Activated CD8-positive, alpha-beta memory T cell treated with anti-CD3 and anti-CD28 coated beads, Interleukin-2, amount 10 ng/mL, durations not matched to agents 7 days and 5 days (primary cell): ENCODE results near the gene ATXN7L1. TPM values are rescaled to one million over a fixed set of nuclear protein-coding genes. Genes with fewer than 3 reads are reported as not detected.

Experiments used
- ATAC-seq: fragments of 150-1000 bp; cut with Tn5 transposase; one replicate; pipeline ENCODE4 v1.10.0; 2021; ENCODE audit warnings: moderate library complexity
- CTCF ChIA-PET: fragments of 350-600 bp; sonication (Branson Sonifier 250); formaldehyde crosslinking; loops from one replicate; lab custom pipeline; 2021; ENCODE audit warnings: antibody characterized with exemption; lab: Charles Lee
- DNase-seq: peaks from one replicate; pipeline ENCODE4 v3.0.0-alpha.2; 2020
- H3K27ac Mint-ChIP-seq: one replicate; pipeline ENCODE4 v1.8.0; 2021; ENCODE audit warnings: mild to moderate bottlenecking, mixed read lengths
- H3K27me3 Mint-ChIP-seq: one replicate; pipeline ENCODE4 v1.8.0; 2021; ENCODE audit warnings: mixed read lengths
- H3K36me3 Mint-ChIP-seq: one replicate; pipeline ENCODE4 v1.8.0; 2021; ENCODE audit warnings: mild to moderate bottlenecking, mixed read lengths
- H3K4me1 Mint-ChIP-seq: one replicate; pipeline ENCODE4 v1.8.0; 2021; ENCODE audit warnings: mixed read lengths
- H3K4me3 Mint-ChIP-seq: one replicate; pipeline ENCODE4 v1.8.0; 2021; ENCODE audit warnings: mild to moderate bottlenecking, moderate library complexity, mixed read lengths
- H3K9me3 Mint-ChIP-seq: one replicate; pipeline ENCODE4 v1.8.0; 2022; ENCODE audit warnings: low read depth, mixed read lengths
- total RNA-seq, 2 experiments: library from RNA; stranded (reverse); gene quantifications; one replicate each; pipeline ENCODE4 v1.2.3, GENCODE V29; 2021

Gene ATXN7L1
- total RNA-seq, 2 experiments from 2014 or later = 4.2 to 9.1 TPM

DNA sequence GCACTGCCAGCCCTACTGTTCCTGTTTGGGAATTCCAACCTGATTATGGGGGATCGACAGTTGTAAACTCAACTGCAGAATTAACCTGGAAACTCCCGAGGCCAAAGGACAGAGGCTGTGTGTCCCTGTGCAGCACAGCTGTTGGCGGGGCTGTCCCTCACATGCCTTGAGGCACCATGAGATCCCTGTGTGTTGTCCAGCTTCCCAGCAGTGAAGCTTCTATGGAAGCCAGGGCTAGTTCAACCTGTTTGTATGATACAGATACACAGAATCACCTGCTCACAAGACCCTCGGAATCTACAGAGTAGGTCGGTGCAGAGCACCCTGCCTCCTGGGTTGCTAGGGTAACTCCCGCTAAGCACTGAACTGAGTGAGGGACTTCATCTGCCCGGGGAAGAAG, 234.1 kb downstream of the ATXN7L1 start:
- no peak for ATAC-seq
- Mint-ChIP-seq H3K27me3 (no peaks in the 10 kb centered on the region), H3K9me3 (no peaks in the 10 kb centered on the region), H3K27ac (no peak overlapping the region), H3K4me1 (no peaks in the 10 kb centered on the region), H3K36me3 (peaks cover 2% of the 10 kb centered on the region), H3K4me3 (no peak overlapping the region)
- DNase-seq = no peak
- CTCF ChIA-PET = interaction anchor here (2.7 kb wide), 1 partner anchor 15 kb away, joined by 12 read pairs; no protein-coding TSS in a partner anchor

DNA sequence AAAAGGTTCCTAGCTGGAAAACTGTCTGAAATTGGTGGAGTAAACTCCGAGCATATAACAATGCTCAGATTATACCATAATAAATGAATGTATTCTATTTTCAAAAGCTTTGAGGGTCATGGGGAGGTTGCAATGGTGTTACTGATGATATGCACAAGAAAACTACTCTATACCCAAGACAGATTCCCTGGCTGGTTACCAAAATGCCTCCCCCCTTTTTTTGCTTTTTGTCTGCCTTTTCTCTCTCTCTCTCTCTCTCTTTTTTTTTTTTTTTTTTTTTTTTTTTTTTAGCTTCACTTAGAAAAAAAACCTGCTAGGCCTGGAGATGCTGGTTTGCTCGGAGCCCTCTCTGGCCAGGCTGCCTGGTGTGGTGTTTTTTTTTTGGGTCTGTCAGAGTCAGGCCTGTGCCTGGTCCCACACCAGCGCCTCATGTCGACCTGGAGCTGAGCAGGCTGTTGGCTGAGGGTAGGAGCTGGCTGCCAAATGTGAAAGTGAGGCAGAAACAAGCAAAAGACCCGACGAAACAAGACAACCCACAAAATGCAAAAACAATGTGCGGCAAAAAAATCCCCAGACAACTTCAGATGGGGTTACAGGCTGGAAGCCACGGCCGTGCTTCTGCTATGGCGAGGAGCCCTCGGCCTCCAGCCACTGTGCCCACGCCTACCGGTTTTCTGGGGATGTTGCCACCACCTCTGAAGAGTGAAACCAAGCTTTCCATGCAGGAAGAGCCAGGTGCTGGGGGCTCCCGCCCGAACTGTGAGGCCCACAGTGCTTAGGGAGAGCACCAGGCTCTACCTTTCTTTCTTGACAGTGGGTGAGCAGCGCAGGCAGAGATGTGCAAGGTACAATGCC, 235.2 kb downstream of the ATXN7L1 start:
- no peaks in the 10 kb centered on the region for H3K27me3 Mint-ChIP-seq
- no peak overlapping the region for H3K4me3 Mint-ChIP-seq
- ATAC-seq (peak; percentile 16), DNase-seq (no peak)
- H3K9me3 Mint-ChIP-seq = no peaks in the 10 kb centered on the region
- H3K27ac Mint-ChIP-seq = no peak overlapping the region
- H3K4me1 Mint-ChIP-seq = no peaks in the 10 kb centered on the region
- H3K36me3 Mint-ChIP-seq = peaks cover 2% of the 10 kb centered on the region
- CTCF ChIA-PET = interaction anchor here (0.8 to 2.7 kb wide), 3 partner anchors 16 to 513 kb away, joined by 3 to 12 read pairs (median 3); no protein-coding TSS in a partner anchor

DNA sequence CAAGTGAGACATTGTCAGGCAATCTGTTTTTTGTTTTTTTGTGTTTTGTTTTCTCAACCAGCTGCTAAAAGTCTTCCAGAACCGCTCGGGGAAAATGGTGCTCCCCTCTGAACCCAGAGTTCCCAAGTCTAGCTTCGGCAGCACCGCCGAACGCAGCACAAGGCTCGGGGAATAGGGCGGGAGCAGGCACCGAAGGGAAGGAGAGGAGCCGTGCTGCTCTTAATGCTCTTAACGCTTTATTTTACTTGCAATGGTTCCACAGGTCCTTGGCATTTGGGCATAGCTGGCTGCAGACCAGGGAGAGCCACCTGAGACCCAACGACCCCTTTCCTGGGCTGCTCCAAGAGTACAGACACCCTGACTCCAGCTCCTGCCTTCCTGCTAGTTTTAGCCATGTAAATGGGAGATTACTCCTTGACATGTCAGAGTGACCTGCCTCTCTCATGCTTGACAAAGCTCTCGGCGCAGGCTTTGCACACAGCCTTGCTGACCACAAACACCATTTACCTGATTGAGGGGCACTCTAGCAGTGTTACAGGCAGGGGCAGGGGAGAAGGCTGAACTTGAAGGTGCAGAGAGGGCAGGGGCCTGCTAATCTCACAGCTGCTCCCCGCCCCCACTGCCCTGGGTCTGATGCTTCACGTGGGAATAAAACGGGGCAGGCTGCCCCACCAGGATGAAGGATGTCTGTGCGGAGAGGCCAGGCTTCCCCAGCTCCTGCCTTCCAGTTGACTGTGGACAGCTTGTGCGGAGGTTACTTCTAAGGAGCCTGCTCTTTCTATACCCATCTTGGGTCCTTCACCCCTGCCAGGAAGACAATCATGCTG, 236.5 kb downstream of the ATXN7L1 start:
- H3K36me3 Mint-ChIP-seq = peaks cover 2% of the 10 kb centered on the region
- no peak for DNase-seq
- no peaks in the 10 kb centered on the region for H3K4me1 Mint-ChIP-seq
- no peak for ATAC-seq
- H3K4me3 Mint-ChIP-seq = no peak overlapping the region
- no peaks in the 10 kb centered on the region for H3K9me3 Mint-ChIP-seq
- H3K27me3 Mint-ChIP-seq = no peaks in the 10 kb centered on the region
- H3K27ac Mint-ChIP-seq = no peak overlapping the region
- CTCF ChIA-PET = interaction anchor here (0.7 to 2.7 kb wide), 4 partner anchors 12 to 514 kb away, joined by 3 to 12 read pairs (median 4); no protein-coding TSS in a partner anchor

DNA sequence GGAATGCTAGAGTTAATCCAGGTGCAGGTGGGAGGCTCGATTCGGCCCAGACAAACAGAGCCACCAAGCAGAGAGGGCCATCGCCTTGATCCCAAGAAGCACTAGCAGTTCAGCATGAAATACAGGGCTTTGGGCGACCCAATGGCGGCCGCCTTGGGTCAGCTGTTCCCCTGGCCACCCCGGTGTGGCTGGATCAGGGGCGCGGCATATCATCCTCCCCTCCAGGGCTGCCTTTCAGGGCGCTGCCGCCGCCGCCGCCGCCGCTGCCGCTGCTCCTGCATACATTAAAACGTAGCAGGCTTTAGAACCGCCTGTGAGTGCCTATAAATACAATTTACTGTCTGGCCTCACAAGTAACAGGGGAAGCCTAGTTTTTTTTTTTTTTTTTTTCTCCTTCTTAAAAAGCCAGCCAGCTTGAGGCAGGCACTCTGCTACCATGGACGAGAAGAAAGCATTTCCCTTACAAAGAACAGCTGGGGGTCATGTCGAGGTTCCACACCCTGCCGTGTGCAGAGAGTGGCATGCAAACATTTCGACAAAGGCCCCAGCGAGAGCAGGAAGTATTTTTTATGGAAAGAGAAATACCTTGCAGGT, 237.4 kb downstream of the ATXN7L1 start:
- no peak for DNase-seq
- no peaks in the 10 kb centered on the region for H3K9me3 Mint-ChIP-seq
- ATAC-seq = no peak
- peaks cover 2% of the 10 kb centered on the region for H3K36me3 Mint-ChIP-seq
- H3K4me1 Mint-ChIP-seq = no peaks in the 10 kb centered on the region
- H3K27me3 Mint-ChIP-seq = no peaks in the 10 kb centered on the region
- no peak overlapping the region for H3K27ac Mint-ChIP-seq
- H3K4me3 Mint-ChIP-seq = no peak overlapping the region
- CTCF ChIA-PET = interaction anchor here (0.7 to 1.2 kb wide), 2 partner anchors 13 to 75 kb away, joined by 3 to 4 read pairs; no protein-coding TSS in a partner anchor

DNA sequence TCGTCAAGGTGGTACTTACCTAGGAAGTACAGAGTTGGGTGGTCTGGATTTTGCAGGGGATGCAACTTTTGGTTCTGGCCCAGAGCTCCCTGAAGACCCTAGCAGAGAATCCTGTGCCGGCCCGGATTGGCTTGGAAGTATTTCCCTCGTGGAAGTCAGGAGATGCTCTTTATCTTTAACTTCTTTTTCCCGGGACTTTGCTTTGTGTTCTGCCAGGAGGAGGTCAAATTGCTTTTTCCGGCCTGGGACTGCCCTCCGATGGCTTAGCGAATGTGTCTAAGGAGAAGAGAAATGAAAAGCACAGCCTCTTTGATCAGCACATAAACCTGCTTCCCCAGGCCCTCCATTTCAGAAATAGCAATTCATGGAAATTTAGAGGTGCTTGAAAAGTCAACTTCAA, 238.1 kb downstream of the ATXN7L1 start:
- ATAC-seq = no peak

DNA sequence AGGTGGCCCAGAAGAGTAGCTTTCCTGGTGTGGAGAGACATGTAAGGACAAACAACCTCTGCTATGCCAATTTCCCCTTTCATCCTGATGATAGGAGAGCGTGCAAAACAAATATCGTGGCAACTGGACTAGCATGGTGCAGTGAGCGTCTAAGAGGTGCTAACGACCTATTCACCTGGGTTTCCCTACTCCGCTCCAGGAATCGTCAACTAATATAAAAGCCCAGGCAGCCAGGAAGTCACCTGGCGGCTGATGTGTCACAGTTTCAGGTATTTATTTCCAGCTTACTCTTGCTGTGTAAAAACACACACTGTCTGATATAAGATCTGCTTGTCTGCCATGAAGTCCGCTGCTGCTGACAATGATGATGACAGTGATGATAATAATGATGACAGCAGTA, 238.6 kb downstream of the ATXN7L1 start:
- CTCF ChIA-PET = no interaction called here
- H3K36me3 Mint-ChIP-seq = peaks cover 2% of the 10 kb centered on the region

More for the DNA sequence above, 238.1 kb downstream of the ATXN7L1 start:
- DNase-seq = no peak
- no peak overlapping the region for H3K27ac Mint-ChIP-seq
- no peak overlapping the region for H3K4me3 Mint-ChIP-seq
- no peaks in the 10 kb centered on the region for H3K9me3 Mint-ChIP-seq
- H3K4me1 Mint-ChIP-seq = no peaks in the 10 kb centered on the region
- no peaks in the 10 kb centered on the region for H3K27me3 Mint-ChIP-seq
- peaks cover 2% of the 10 kb centered on the region for H3K36me3 Mint-ChIP-seq
- CTCF ChIA-PET = no interaction called here

DNA sequence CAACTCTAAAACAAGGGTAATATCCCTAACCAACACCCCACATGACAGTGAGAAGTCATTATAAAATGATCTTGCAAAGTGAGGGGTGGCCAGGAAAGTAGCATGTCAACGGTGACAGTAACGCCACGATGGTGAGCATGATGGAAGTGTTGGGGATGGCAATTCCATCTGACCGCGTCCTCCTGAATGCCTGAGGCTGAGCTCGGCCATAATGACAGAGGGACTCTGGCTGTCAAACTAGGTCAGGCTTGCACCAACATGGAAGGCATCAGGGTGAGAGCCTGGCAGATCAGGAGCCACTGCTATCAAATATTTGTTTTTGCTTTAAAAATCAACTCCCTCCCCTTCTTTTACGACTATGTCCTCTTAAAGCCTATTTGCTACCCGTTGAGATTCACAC, 239.4 kb downstream of the ATXN7L1 start:
- Mint-ChIP-seq H3K27me3 (no peaks in the 10 kb centered on the region), H3K4me1 (no peaks in the 10 kb centered on the region), H3K9me3 (no peaks in the 10 kb centered on the region), H3K4me3 (no peak overlapping the region), H3K27ac (no peak overlapping the region), H3K36me3 (peaks cover 2% of the 10 kb centered on the region)
- ATAC-seq = no peak
- CTCF ChIA-PET = no interaction called here
- DNase-seq = no peak

More for the DNA sequence above, 238.6 kb downstream of the ATXN7L1 start:
- H3K9me3 Mint-ChIP-seq = no peaks in the 10 kb centered on the region
- H3K4me3 Mint-ChIP-seq = no peak overlapping the region
- no peak overlapping the region for H3K27ac Mint-ChIP-seq
- H3K27me3 Mint-ChIP-seq = no peaks in the 10 kb centered on the region
- DNase-seq (no peak), ATAC-seq (no peak)
- H3K4me1 Mint-ChIP-seq = no peaks in the 10 kb centered on the region

DNA sequence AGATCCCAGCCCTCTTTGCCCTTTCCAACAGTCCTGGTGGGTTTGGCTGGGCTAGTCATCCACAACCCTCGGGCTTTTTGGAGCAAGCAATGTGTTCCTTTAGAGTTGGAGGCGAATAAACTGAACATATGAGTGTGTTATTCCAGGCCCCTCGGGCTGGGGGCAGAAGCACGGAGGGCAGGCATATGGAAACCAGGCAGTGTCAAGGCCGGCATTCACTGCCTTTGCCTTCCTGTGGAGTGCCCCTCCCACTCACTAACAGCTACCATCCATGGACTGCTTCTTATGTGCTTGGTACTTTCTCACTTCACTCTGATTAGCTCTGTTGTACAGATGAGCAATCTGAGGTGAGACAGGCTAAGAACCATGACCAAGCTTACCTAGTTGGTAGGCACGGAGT, 241.2 kb downstream of the ATXN7L1 start:
- no peaks in the 10 kb centered on the region for H3K9me3 Mint-ChIP-seq
- CTCF ChIA-PET = interaction anchor here (1.1 kb wide), 1 partner anchor 22 kb away, joined by 3 read pairs; no protein-coding TSS in a partner anchor

DNA sequence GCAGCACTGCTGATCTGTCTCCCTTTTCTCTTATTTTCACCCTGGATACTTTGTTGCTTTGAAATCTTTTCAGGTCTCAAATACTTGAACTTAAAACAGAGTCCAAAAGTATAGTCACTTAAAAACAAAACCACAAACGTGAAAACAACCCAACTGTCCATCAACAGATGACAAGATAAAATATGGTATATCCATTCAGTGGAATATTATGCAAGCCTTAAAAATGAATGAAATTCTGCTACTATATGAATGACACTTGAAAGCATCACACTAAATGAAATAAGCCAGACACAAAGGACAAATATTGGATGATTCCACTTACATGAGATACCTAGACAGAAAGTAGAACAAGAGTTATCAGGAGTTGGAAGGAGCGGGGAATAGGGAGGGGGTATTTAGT, 250.4 kb downstream of the ATXN7L1 start:
- peaks cover 2% of the 10 kb centered on the region for H3K4me1 Mint-ChIP-seq
- H3K4me3 Mint-ChIP-seq = no peak overlapping the region
- no peaks in the 10 kb centered on the region for H3K27me3 Mint-ChIP-seq
- H3K9me3 Mint-ChIP-seq = peaks cover 4% of the 10 kb centered on the region
- DNase-seq = no peak
- ATAC-seq = no peak
- no peak overlapping the region for H3K27ac Mint-ChIP-seq
- peaks cover 11% of the 10 kb centered on the region for H3K36me3 Mint-ChIP-seq
- CTCF ChIA-PET = interaction anchor here (1.2 kb wide), 1 partner anchor 31 kb away, joined by 3 read pairs; no protein-coding TSS in a partner anchor

More for the DNA sequence above, 241.2 kb downstream of the ATXN7L1 start:
- Mint-ChIP-seq H3K27ac (no peak overlapping the region), H3K27me3 (no peaks in the 10 kb centered on the region), H3K36me3 (peaks cover 2% of the 10 kb centered on the region), H3K4me1 (peaks cover 2% of the 10 kb centered on the region), H3K4me3 (no peak overlapping the region)
- ATAC-seq = no peak
- no peak for DNase-seq

DNA sequence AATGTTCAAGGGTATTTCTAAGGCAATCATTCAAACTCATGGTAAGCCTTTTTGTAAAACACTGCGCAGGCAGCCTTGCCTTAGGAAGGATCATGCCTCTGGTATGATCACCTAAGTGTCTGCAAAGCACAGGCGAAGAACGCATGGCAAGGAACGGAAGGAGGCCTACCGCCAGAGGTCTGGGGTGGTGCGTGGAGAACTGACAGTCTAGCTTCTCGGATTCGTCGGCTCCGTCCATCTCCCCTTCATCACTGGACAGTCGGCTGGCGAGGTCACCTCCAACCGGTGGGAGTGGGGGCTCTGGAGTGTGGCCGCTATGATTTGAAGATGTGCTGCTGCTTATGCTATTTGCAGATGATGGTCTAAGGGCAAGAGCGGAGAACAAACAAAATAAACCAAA, 252.5 kb downstream of the ATXN7L1 start:
- H3K27me3 Mint-ChIP-seq = no peaks in the 10 kb centered on the region
- peaks cover 4% of the 10 kb centered on the region for H3K9me3 Mint-ChIP-seq
- CTCF ChIA-PET = no interaction called here
- ATAC-seq (no peak), DNase-seq (no peak)
- no peak overlapping the region for H3K27ac Mint-ChIP-seq
- no peaks in the 10 kb centered on the region for H3K4me1 Mint-ChIP-seq
- H3K36me3 Mint-ChIP-seq = peaks cover 11% of the 10 kb centered on the region
- H3K4me3 Mint-ChIP-seq = no peak overlapping the region

DNA sequence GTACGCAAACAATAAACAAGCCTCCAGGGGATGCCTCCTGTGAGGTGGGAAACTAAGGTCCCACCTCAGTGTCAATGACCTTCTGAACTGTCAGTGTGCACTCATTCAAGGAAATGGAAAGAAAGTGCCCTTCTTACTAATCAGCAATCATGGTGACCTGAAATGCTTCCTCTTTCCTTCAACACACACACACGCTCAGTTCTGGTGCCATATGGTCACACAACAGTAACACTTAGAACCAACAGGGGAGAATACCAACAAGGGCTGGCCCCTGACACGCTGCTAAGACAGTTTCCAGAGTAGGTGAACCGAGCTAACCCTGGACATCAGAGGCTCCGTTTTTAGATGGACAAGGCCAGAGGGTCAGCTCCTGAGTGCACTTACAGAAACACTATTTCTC, 253.0 kb downstream of the ATXN7L1 start:
- peaks cover 4% of the 10 kb centered on the region for H3K9me3 Mint-ChIP-seq
- H3K27me3 Mint-ChIP-seq = no peaks in the 10 kb centered on the region
- ATAC-seq (no peak), DNase-seq (no peak)
- no peak overlapping the region for H3K27ac Mint-ChIP-seq
- H3K4me1 Mint-ChIP-seq = no peaks in the 10 kb centered on the region
- peaks cover 11% of the 10 kb centered on the region for H3K36me3 Mint-ChIP-seq
- CTCF ChIA-PET = no interaction called here
- no peak overlapping the region for H3K4me3 Mint-ChIP-seq

DNA sequence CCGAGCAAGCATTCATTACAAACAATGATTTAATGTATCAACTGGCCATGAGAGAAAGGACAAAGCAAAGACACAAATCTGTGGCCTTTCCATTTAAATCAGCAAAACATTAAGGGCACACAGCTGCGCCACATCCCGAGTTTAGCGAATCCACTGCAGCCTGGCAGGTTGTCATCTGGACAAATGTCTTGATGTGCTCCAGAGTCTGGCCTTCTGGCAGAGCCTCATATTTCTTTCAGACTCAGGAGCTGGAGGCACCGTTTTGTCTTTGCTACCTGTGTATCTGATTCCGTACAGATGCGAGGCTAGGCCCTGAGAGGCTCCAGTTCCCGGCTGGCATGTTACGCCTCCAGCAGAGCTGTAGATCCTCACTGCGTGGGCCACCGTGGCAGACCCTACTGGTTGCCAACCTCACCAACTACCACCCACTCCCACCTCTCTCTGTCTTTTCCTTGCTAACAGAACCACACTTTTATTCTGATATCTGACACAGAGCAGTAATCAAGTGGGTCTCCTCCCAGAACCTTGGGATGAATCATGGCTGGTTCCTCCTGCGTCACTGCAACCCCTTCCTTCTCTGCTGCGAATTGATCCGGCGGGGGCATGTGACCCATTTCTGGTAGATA, 254.2 kb downstream of the ATXN7L1 start:
- H3K4me3 Mint-ChIP-seq = no peak overlapping the region
- no peak overlapping the region for H3K27ac Mint-ChIP-seq
- H3K4me1 Mint-ChIP-seq = no peaks in the 10 kb centered on the region
- DNase-seq = no peak
- no peaks in the 10 kb centered on the region for H3K27me3 Mint-ChIP-seq
- peaks cover 11% of the 10 kb centered on the region for H3K36me3 Mint-ChIP-seq
- no peak for ATAC-seq
- peaks cover 4% of the 10 kb centered on the region for H3K9me3 Mint-ChIP-seq
- CTCF ChIA-PET = no interaction called here

DNA sequence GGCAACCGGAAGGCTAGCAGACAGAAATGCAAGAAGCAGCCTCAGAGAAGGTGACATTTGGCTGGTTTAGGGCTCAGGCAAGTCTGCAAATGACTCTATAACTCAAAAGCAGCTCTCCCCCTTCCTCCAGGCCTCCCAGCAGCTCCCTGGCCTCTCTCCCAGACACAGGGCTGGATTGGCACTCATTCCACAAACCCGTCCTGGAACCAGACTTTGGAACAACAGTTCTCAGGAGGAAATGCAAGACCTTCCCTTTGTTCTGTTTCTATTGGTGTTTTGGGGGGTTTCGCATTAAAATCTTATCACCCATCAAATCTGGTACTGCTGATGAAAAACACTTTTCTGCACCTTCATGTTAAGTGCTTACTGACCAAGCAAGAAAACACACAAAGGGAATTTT, 254.8 kb downstream of the ATXN7L1 start:
- Mint-ChIP-seq H3K27me3 (no peaks in the 10 kb centered on the region), H3K4me3 (no peak overlapping the region), H3K27ac (no peak overlapping the region), H3K36me3 (peaks cover 8% of the 10 kb centered on the region), H3K9me3 (peaks cover 4% of the 10 kb centered on the region), H3K4me1 (no peaks in the 10 kb centered on the region)
- no peak for DNase-seq
- CTCF ChIA-PET = no interaction called here
- ATAC-seq = no peak
